ENCODE data around the gene ZNF215. TPM values are rescaled to one million over a fixed set of nuclear protein-coding genes. Genes with fewer than 3 reads are reported as not detected.

The ZNF215 gene
- polyA plus RNA-seq, 1 donor (not counting 4 experiments of a cell fraction or from before 2014, with no cell fraction given), result 6.1 TPM

DNA sequence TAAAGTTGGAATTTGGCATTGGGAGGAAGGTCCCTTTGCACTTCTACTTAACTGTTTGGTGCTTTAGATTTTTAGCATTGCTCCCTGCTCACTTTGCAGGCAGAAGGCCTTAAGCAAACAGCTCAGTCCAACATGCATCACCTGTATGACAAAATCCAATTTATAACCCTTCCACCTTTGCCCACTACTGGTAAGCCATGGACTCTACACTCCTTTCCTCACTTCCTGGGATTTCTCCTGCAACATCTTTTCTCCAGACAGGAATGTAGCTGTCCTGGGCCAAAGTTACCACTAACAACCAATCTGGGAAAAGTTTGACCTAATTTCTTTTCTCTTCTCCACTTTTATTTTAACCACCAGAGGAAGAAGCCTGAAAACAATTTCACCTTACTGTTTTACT lies 32.1 kb upstream of the ZNF215 start:
- DNase-seq (ENCODE audit: low read depth, low spot score), result no peak

DNA sequence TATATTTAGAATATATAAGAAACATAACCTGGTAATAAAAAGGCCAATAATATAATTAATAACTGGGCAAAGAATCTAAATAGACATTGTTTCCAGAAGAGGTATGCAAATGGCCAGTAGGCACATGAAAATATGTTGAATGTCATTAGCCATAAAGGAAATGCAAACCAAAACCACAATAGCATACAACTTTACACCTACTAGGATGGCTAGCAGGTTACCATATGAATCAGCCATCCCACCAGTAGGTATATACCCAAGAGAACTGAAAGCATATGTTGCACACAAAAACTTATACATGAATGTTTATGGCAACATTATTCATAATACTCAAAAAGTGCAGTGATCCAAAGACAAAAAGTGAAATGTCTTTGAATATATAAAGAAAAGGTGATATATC lies 31.2 kb upstream of the ZNF215 start:
- TF ChIP-seq, protein P1, sequence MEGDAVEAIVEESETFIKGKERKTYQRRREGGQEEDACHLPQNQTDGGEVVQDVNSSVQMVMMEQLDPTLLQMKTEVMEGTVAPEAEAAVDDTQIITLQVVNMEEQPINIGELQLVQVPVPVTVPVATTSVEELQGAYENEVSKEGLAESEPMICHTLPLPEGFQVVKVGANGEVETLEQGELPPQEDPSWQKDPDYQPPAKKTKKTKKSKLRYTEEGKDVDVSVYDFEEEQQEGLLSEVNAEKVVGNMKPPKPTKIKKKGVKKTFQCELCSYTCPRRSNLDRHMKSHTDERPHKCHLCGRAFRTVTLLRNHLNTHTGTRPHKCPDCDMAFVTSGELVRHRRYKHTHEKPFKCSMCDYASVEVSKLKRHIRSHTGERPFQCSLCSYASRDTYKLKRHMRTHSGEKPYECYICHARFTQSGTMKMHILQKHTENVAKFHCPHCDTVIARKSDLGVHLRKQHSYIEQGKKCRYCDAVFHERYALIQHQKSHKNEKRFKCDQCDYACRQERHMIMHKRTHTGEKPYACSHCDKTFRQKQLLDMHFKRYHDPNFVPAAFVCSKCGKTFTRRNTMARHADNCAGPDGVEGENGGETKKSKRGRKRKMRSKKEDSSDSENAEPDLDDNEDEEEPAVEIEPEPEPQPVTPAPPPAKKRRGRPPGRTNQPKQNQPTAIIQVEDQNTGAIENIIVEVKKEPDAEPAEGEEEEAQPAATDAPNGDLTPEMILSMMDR (optimal IDR thresholded peaks at IDR 0.05 in 1 of 3, IDR thresholded peaks at IDR 0.05 in 1 of 3, conservative IDR thresholded peaks at IDR 0.05 in 1 of 3; ENCODE audit: extremely low read depth in 1 of 3, insufficient read depth in 2 of 3, low read length in 3 of 3), result no peak
- TF ChIP-seq EZH2 (IDR thresholded peaks at IDR 0.05; ENCODE audit: low read length), result no peak
- no peaks in the 10 kb centered on the region for H3K79me2 ChIP-seq (ENCODE audit: control insufficient read depth, insufficient read depth, low read length)
- no peaks in the 10 kb centered on the region for H3K36me3 ChIP-seq (ENCODE audit: control insufficient read depth in 2 of 2, extremely low read depth in 1 of 2, insufficient read depth in 2 of 2, low read length in 2 of 2)
- no peaks in the 10 kb centered on the region for H3K9me1 ChIP-seq (ENCODE audit: control insufficient read depth, extremely low read depth, insufficient read depth, low read length)
- H4K20me1 ChIP-seq (ENCODE audit: control insufficient read depth, extremely low read depth, insufficient read depth, low read length), result no peaks in the 10 kb centered on the region
- no peak overlapping the region for H3K9ac ChIP-seq (ENCODE audit: control insufficient read depth, extremely low read depth, insufficient read depth, low read length)
- H3K4me1 ChIP-seq (ENCODE audit: control insufficient read depth, extremely low read depth, insufficient read depth, low read length), result no peaks in the 10 kb centered on the region
- no peak overlapping the region for H3K4me2 ChIP-seq (ENCODE audit: control insufficient read depth, extremely low read depth, insufficient read depth, low read depth, low read length)
- H3K9me3 ChIP-seq (ENCODE audit: control insufficient read depth, low read depth, low read length), result no peaks in the 10 kb centered on the region
- H3K4me3 ChIP-seq (ENCODE audit: control insufficient read depth in 2 of 3, extremely low read depth in 1 of 3, insufficient read depth in 2 of 3, low read depth in 1 of 3, low read length in 3 of 3), result no peak overlapping the region
- H3K27me3 ChIP-seq (ENCODE audit: control insufficient read depth, extremely low read depth, insufficient read depth, low read length), result no peaks in the 10 kb centered on the region
- dilution Hi-C loops (cut with MboI; ENCODE audit: extremely low pct_ligation_motif_present, low sequenced_read_pairs), result no loop called here
- no peak overlapping the region for H3K27ac ChIP-seq (ENCODE audit: control insufficient read depth, insufficient read depth, low read length)
- FAIRE-seq (no peak), DNase-seq (ENCODE audit: low read depth, low spot score) (no peak)
- H2AFZ ChIP-seq (ENCODE audit: control insufficient read depth, low read length), result no peak overlapping the region

More for the DNA sequence above, 32.1 kb upstream of the ZNF215 start:
- no peak overlapping the region for H3K4me3 ChIP-seq (ENCODE audit: control insufficient read depth in 2 of 3, extremely low read depth in 1 of 3, insufficient read depth in 2 of 3, low read depth in 1 of 3, low read length in 3 of 3)
- H4K20me1 ChIP-seq (ENCODE audit: control insufficient read depth, extremely low read depth, insufficient read depth, low read length), result no peaks in the 10 kb centered on the region
- TF ChIP-seq, protein P1 (optimal IDR thresholded peaks at IDR 0.05 in 1 of 3, IDR thresholded peaks at IDR 0.05 in 1 of 3, conservative IDR thresholded peaks at IDR 0.05 in 1 of 3; ENCODE audit: extremely low read depth in 1 of 3, insufficient read depth in 2 of 3, low read length in 3 of 3), result no peak
- no peak for TF ChIP-seq EZH2 (IDR thresholded peaks at IDR 0.05; ENCODE audit: low read length)
- H3K9me3 ChIP-seq (ENCODE audit: control insufficient read depth, low read depth, low read length), result no peaks in the 10 kb centered on the region
- no peaks in the 10 kb centered on the region for H3K79me2 ChIP-seq (ENCODE audit: control insufficient read depth, insufficient read depth, low read length)
- H3K27me3 ChIP-seq (ENCODE audit: control insufficient read depth, extremely low read depth, insufficient read depth, low read length), result no peaks in the 10 kb centered on the region
- H3K4me1 ChIP-seq (ENCODE audit: control insufficient read depth, extremely low read depth, insufficient read depth, low read length), result no peaks in the 10 kb centered on the region
- FAIRE-seq, result no peak
- H2AFZ ChIP-seq (ENCODE audit: control insufficient read depth, low read length), result no peak overlapping the region
- no peak overlapping the region for H3K9ac ChIP-seq (ENCODE audit: control insufficient read depth, extremely low read depth, insufficient read depth, low read length)
- no peak overlapping the region for H3K4me2 ChIP-seq (ENCODE audit: control insufficient read depth, extremely low read depth, insufficient read depth, low read depth, low read length)
- no peaks in the 10 kb centered on the region for H3K36me3 ChIP-seq (ENCODE audit: control insufficient read depth in 2 of 2, extremely low read depth in 1 of 2, insufficient read depth in 2 of 2, low read length in 2 of 2)
- dilution Hi-C loops (cut with MboI; ENCODE audit: extremely low pct_ligation_motif_present, low sequenced_read_pairs), result no loop called here
- H3K27ac ChIP-seq (ENCODE audit: control insufficient read depth, insufficient read depth, low read length), result no peak overlapping the region
- H3K9me1 ChIP-seq (ENCODE audit: control insufficient read depth, extremely low read depth, insufficient read depth, low read length), result no peaks in the 10 kb centered on the region
